Coronary artery (tissue), 2 donors: ENCODE measurements around the gene PHKA2.

ENCODE experiments used
- DNase-seq: peaks from one replicate; pipeline ENCODE4 v3.0.0-alpha.2; 2017; ENCODE audit warnings: low spot score
- H3K27ac ChIP-seq, 2 donors: fragments of 200-600 bp; sonication (generic); one replicate each; pipeline ENCODE4 v1.5.1; 2016 to 2019
- H3K4me3 ChIP-seq: fragments of 200-600 bp; sonication (generic); 2 replicates; pipeline ENCODE4 v1.5.1; 2016; ENCODE audit warnings: mild to moderate bottlenecking, moderate library complexity
- CTCF ChIP-seq: fragments of 200-600 bp; sonication (generic); IDR thresholded peaks from one replicate; pipeline ENCODE4 v1.5.1; 2019; ENCODE audit warnings: antibody characterized with exemption

Gene PHKA2

GRCh38 chrX:18949291-18949943 lies 34.5 kb downstream of the PHKA2 start:
- TF ChIP-seq CTCF = no peak
- DNase-seq = no peak
- H3K27ac ChIP-seq = no peak overlapping the region
- no peak overlapping the region for H3K4me3 ChIP-seq

- Histone ChIP-seq H3K27ac (no peak overlapping the region), H3K4me3 (no peak overlapping the region)
- no peak for DNase-seq
- TF ChIP-seq CTCF = no peak
Observed at GRCh38 chrX:18946611-18947010, 37.3 kb downstream of the PHKA2 start.

- H3K27ac ChIP-seq = no peak overlapping the region
- no peak overlapping the region for H3K4me3 ChIP-seq
- DNase-seq = no peak
- no peak for TF ChIP-seq CTCF
Observed at GRCh38 chrX:18946157-18946556, 37.8 kb downstream of the PHKA2 start.

- TF ChIP-seq CTCF = no peak
- H3K27ac ChIP-seq = no peak overlapping the region
- DNase-seq = no peak
Observed at GRCh38 chrX:18945483-18945882, 38.4 kb downstream of the PHKA2 start.

GRCh38 chrX:18944482-18944881 lies 39.4 kb downstream of the PHKA2 start:
- no peak overlapping the region for H3K27ac ChIP-seq

More at GRCh38 chrX:18945483-18945882, 38.4 kb downstream of the PHKA2 start:
- no peak overlapping the region for H3K4me3 ChIP-seq

GRCh38 chrX:18941896-18942295 lies 42.0 kb downstream of the PHKA2 start:
- Histone ChIP-seq H3K4me3 (no peak overlapping the region), H3K27ac (no peak overlapping the region)
- no peak for DNase-seq
- TF ChIP-seq CTCF = no peak

More at GRCh38 chrX:18944482-18944881, 39.4 kb downstream of the PHKA2 start:
- no peak overlapping the region for H3K4me3 ChIP-seq
- no peak for TF ChIP-seq CTCF
- no peak for DNase-seq

- no peak for DNase-seq
- Histone ChIP-seq H3K4me3 (no peak overlapping the region), H3K27ac (no peak overlapping the region)
- no peak for TF ChIP-seq CTCF
Observed at GRCh38 chrX:18938710-18939109, 45.2 kb downstream of the PHKA2 start.
